HG03442 (cell line): ENCODE results near the gene CES2.
"Not testable (repeated sequence)": the region's sequence is repeated elsewhere in the genome, so short reads cannot be mapped to it uniquely, and the experiment has no call there.

ENCODE experiments used
- ATAC-seq: cut with Tn5 transposase; IDR thresholded peaks from one replicate; pipeline ENCODE4 v1.9.1; 2021; ENCODE audit warnings: mild to moderate bottlenecking, moderate library complexity; ENCODE audit not compliant: unreplicated experiment

Gene CES2

GRCh38 chr16:66935314-66936011, at the start of gene CES2:
Gene CES2, plus strand, starts transcription at chr16:66935516. Its CDS starts 120 bp downstream, at chr16:66935636.
- ATAC-seq = no peak

GRCh38 chr16:66886321-66886720, 49.0 kb upstream of the CES2 start:
- ATAC-seq = no peak

- no peak for ATAC-seq
Observed at GRCh38 chr16:66886914-66887313, 48.4 kb upstream of the CES2 start.

GRCh38 chr16:66888647-66889615, 46.4 kb upstream of the CES2 start:
- no peak for ATAC-seq

GRCh38 chr16:66889622-66890021, 45.7 kb upstream of the CES2 start:
- ATAC-seq = no peak

- no peak for ATAC-seq
Observed at GRCh38 chr16:66890799-66891198, 44.5 kb upstream of the CES2 start.

- no peak for ATAC-seq
Observed at GRCh38 chr16:66891360-66891759, 44.0 kb upstream of the CES2 start.

- no peak for ATAC-seq
Observed at GRCh38 chr16:66891797-66892196, 43.5 kb upstream of the CES2 start.

GRCh38 chr16:66894055-66894454, 41.3 kb upstream of the CES2 start:
- no peak for ATAC-seq

- ATAC-seq = no peak
Observed at GRCh38 chr16:66894948-66895688, 40.2 kb upstream of the CES2 start.

GRCh38 chr16:66895689-66895979, 39.7 kb upstream of the CES2 start:
- no peak for ATAC-seq

GRCh38 chr16:66895999-66896398, 39.3 kb upstream of the CES2 start:
- ATAC-seq = no peak

GRCh38 chr16:66896682-66897081, 38.6 kb upstream of the CES2 start:
- ATAC-seq = not testable (repeated sequence)

GRCh38 chr16:66898207-66898606, 37.1 kb upstream of the CES2 start:
- ATAC-seq = no peak

GRCh38 chr16:66898933-66899309, 36.4 kb upstream of the CES2 start:
- no peak for ATAC-seq

- no peak for ATAC-seq
Observed at GRCh38 chr16:66899310-66899944, 35.9 kb upstream of the CES2 start.

GRCh38 chr16:66899945-66900710, 35.2 kb upstream of the CES2 start:
- ATAC-seq = no peak

GRCh38 chr16:66900721-66901441, 34.4 kb upstream of the CES2 start:
- ATAC-seq = no peak

GRCh38 chr16:66901626-66902025, 33.7 kb upstream of the CES2 start:
- ATAC-seq = no peak
